ENCODE measurements around the gene PRPF40A.
"Not testable (repeated sequence)": the region's sequence is repeated elsewhere in the genome, so short reads cannot be mapped to it uniquely, and the experiment has no call there.

GRCh38 chr2:152722639-152723038, 5.4 kb upstream of the PRPF40A start:
- TF ChIP-seq, protein P1, sequence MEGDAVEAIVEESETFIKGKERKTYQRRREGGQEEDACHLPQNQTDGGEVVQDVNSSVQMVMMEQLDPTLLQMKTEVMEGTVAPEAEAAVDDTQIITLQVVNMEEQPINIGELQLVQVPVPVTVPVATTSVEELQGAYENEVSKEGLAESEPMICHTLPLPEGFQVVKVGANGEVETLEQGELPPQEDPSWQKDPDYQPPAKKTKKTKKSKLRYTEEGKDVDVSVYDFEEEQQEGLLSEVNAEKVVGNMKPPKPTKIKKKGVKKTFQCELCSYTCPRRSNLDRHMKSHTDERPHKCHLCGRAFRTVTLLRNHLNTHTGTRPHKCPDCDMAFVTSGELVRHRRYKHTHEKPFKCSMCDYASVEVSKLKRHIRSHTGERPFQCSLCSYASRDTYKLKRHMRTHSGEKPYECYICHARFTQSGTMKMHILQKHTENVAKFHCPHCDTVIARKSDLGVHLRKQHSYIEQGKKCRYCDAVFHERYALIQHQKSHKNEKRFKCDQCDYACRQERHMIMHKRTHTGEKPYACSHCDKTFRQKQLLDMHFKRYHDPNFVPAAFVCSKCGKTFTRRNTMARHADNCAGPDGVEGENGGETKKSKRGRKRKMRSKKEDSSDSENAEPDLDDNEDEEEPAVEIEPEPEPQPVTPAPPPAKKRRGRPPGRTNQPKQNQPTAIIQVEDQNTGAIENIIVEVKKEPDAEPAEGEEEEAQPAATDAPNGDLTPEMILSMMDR (IDR thresholded peaks at IDR 0.05), result not testable (repeated sequence)
- not testable (repeated sequence) for TF ChIP-seq POLR2A, EP300 (IDR thresholded peaks at IDR 0.05)

All from stomach (tissue), 4 donors.